GM21737 (cell line): Measurements from ENCODE around the gene CAMK2B.

Source experiments
- ATAC-seq: cut with Tn5 transposase; IDR thresholded peaks from one replicate; pipeline ENCODE4 v1.9.1; 2021; ENCODE audit warnings: mild to moderate bottlenecking, moderate library complexity; ENCODE audit not compliant: unreplicated experiment

CAMK2B gene

DNA sequence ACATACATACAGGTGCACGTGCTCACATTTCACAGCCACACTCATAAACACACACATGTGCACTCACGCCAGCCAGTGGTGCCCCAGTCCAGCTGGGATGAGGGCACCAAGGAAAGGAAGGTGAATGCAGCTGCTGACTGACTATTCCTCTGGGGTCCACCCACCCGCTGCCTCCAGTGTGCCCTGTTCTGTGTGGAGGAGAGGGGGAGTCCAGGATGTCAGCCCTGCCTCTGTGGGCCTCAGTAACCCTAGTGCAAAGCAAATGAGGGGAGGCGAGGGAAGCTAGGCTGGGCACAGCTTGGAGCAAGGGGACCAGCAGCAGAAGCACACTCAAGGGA is 67.0 kb downstream of the CAMK2B start:
- no peak for ATAC-seq

DNA sequence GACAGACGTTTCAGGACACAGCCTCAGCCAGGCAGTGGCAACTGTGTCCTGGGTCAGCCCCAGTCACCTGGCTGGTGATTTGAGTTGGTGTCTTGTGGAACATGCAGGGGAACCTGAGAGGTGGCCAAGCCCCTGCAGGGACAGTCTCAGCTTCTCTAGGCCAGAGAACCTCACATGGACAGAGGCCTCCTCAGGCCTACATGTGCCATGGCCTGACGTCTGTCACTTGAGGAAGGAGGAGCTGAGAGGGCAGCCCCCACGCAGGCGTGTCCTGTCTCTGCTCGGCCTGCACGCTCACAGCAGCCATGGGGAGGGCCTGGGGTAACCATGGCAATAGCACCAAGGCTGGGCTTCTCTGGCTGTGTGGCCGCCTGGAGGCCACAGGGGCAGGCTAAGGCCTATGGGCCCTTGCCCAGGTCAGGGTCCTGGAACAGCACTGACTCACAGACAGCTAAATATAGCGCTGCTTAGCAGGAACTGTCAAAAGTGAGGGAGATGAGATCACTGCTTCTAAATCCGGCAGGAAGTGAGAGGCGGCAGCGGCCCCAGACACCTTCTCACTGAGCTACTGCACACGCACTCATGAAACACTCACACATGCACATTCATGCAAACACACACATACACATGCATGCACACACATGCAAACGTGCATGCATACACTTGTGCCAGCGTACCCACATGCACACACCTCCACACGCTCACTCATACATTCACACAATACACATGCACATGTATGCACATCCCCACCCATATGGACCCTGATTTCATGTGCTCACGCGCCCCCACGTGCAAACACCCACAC is 67.6 kb downstream of the CAMK2B start:
- ATAC-seq = peak; percentile 84

DNA sequence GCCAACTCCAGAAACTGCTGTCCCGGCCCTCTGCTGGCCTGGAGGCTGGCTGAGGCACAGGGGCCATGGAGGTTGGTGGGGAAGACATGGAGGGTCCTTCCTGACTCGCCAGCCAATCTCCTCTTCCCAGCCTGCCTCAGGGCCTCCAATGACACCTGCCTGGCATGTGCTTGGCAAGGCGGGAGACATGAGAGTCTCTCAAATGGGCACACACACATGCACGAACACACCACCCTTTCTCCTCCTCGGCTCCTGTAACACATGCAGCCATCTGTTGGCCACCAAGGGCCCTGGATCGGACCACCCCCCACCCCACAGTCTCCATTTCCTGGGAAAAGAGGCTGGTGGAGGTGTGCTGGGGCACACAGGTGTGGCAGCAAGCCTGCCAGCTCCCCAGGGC is 68.2 kb downstream of the CAMK2B start:
- no peak for ATAC-seq

DNA sequence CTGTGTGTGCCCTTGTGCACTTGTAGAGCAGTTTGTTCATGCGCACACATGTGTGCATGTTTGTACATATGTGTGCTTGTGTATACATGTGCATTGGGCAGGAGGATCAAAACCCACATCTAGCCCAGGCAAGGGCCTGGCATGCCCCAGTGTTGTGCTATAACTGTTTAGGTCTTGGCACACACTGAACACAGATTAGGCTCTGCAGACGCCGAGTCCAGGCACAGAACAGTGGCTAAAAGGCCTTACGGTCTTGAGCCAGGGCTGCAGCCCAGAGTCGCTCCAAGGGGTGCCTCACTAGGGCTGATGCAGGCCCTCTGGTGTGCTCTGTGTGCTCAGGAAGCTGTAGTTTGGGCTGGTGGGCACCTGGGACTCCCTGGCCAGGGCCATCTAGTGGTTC is 68.9 kb downstream of the CAMK2B start:
- ATAC-seq = no peak

DNA sequence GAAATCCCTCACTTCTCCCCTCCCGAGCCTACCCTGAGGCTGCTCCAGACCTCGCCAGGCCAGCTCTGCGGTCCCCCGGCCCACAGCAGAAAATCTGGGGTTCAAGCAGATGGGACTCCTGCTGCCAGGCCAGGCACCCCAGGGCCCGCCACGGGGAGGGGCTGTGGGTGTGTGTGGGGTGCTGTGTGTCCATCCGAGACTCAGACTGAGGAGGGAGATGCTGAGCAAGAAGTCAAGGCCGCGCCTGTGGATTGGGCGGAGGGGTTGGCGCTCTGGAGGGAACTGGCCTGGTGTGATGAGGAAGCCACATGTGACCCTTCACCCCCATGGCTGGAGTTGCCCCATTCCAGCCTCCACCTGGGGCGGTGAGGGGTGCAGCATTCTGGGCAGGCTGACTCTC is 73.5 kb downstream of the CAMK2B start:
- no peak for ATAC-seq

DNA sequence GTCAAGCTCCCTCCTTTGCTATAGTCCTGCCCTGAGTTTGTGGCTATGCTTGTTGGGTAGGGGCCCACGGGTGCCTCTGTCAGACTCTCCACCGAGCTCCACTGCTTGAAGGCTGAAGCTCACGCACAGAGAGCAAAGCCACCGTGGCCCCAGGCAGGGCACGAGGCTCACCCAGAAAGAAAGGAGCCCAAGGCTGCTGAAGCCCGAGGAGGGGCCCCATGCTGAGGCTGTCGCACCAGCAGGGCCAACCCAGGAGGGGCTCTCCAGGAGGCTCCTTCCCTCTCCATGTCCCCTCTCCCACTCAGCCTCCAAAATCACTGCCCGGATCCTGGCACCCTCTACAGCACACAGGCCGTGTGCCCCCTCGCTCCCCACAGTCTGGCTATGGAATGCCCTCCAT is 74.1 kb downstream of the CAMK2B start:
- ATAC-seq = no peak

DNA sequence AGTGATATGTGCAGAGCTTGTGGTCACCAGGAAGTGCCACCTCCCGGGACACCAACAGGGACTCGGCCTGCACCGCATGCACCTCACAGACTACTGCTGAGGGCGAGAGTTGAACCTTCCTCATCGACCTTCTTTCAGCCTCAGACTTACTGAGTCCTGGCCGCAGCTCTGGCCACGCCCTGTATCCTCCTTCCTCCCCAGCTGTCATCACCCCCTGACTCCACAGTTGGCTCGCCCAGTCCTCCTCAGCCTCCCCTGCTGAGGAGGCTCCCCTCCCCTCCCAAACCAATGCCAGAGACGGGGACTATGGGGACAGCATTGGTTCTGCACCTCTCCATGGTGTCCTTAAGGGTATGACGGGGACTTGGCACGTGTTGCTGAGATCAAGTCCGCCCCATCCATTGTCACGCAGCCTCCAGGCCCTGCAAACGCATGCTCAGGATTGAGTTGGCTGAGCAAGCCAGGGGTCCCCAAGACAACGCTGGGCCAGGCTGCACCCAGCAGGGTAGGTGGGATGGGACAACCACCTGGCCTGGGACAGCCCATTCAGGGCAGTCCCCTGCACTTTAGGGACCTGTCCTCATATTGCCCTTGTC is 75.7 kb downstream of the CAMK2B start:
- ATAC-seq = no peak

DNA sequence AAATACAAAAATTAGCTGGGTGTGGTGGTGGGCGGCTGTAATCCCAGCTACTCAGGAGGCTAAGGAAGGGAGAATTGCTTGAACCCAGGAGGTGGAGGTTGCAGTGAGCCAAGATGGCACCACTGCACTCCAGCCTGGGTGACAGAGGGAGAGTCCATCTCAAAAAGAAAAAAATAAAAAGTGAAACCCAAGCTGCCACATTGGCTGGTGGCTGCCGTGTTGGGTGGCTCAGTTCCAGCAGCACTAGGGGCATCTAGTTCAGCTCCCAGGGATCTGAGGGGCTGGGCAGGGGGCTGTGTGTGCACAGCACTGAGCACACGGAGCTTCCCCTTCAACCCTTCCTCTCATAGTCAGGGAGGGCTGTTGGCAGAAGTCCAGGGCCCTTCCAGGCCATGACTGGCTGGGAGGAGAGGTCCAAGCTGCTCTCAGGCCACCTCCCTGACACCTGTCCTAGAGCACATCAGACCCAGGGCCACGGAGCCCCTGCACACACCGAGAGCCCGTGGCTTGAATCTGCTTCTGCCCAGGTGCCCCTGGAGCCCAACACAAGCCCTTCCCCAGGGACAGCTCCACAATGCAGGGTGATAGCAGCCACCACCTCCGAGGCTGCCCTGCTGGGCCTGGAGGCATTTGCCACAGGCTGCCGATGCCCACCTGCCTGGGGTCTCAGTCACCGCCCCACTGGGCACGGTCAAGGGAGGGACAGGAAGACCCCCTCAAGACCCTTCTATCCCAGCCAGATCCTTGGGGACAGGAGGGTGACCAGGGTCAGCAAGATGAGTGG is 77.3 kb downstream of the CAMK2B start:
- no peak for ATAC-seq

DNA sequence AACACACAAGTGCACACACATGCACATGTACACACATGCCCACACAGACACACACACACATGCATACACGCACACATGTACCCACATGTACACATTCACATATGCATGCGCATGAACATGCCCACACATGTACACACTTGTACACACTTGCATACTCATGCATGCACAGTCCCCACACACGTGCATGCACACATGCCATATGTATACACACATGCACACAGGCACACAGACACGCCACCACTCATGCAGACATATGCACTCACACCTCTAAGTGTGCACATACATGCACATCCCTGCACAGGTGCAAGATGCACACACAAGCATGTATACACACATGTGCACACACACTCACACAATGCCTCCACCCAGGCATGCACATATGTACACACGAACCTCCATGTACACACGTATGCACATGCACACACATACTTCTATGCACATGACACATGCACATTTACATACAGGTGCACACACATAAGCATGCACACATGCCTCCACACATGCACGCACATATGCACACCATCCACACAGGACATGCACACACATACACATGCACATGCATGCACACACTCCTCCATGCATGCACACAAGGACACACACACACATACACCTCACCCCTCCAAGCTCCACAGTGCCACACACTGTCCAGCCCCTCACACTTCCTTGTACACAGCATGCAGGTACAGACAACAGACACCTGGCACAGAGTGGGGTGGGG is 78.8 kb downstream of the CAMK2B start:
- ATAC-seq = no peak

DNA sequence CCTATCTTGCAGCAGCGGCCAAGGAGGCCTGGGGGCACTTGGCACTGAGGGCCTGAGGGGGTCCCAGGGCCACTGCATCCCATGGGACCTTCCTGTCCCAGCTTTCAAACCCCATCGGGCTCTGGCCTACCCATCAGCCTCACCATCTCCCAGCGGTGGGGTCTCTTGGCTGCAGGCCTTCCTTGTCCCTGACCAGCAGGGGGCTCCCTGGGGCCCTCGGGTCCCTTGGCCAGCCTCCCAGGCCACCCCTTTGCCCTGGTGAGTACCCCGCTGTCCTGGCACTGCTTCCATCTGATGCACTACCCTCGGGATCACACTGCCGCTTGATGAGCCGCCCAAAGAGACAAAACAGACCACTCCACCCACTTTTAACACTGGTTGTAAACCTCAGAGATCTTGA is 81.1 kb downstream of the CAMK2B start:
- ATAC-seq = no peak

DNA sequence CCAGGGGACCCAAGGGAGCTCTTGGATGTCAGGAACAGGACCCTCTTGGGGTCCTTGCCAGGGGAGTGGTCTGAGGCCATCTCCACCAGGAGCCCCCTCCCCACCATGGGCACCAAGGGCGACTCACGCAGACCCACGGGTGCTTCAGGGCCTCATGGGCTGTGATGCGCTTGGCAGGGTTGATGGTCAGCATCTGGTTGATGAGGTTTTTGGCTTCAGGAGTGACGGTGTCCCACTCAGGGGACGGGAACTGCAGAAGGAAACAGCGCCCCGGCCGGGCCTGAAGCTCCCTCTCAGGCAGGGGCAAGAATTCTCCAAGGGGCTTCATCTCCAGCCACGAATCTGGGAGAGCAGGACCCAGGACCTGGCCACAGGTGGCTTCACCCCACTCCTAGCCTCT is 83.3 kb downstream of the CAMK2B start:
- no peak for ATAC-seq

DNA sequence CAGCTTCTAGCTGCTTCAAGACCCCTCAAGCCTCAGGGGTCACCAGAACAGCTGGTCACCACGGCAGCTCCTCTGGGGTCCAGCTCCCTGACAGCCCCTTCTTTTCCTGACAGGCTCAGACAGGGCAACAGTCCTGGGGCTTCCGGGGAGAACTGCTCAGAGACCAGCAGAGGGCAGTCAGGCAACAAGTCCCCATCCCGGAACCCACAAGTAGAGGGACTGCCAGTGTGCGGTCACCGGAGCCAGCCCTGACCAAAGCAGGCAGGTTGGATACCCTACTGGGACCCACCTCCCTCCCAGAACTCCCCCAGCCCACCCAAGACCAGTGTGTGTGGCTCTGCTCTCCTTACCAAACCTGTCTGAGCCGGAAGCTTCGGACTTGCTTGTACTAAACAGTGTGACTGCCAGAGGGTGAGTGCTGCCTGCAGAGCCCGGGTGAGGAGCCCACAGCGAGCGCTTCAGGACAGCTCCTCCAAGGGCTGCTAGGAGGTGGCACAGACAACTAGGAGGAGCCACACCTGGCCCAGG is 84.3 kb downstream of the CAMK2B start:
- peak; percentile 67 for ATAC-seq

DNA sequence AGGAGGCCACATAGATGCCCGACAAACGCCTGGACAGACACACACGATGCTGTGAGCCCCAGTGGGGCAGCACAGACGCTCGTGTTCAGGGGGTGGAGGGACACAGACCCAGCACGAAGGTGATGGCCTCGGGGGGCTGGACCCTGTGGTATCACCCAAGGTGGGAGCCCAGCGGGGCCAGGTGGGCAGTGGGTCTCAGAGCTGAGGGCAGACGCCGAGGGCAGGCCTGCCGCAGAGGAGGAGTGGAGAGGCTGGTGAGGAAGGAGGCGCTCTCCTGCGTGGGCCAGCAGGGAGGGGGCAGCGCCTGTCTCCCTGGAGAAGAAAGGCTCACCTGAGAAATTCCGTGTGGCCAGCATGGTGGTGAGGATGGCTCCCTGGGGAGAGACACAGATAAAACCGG is 85.0 kb downstream of the CAMK2B start:
- ATAC-seq = no peak

DNA sequence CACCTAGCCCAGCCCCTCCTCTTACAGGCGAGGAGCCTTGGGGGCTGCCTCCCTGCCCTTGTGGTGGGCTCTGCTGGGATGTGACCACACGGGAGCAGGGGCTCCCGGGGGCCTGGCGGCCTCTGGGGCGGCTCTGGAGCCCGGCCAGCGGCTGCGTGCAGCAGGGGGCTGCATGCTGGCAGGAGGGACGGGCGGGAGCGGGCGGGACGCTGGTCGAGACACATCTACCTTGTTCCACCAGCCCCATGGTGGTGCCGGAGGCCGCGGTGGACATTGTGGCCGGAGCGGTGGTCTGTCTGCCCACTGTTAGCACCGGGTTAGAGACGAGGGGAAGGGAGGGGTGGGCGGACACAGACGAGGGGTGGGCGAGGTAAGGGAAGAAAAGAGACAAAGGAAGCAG is 86.0 kb downstream of the CAMK2B start:
- no peak for ATAC-seq

DNA sequence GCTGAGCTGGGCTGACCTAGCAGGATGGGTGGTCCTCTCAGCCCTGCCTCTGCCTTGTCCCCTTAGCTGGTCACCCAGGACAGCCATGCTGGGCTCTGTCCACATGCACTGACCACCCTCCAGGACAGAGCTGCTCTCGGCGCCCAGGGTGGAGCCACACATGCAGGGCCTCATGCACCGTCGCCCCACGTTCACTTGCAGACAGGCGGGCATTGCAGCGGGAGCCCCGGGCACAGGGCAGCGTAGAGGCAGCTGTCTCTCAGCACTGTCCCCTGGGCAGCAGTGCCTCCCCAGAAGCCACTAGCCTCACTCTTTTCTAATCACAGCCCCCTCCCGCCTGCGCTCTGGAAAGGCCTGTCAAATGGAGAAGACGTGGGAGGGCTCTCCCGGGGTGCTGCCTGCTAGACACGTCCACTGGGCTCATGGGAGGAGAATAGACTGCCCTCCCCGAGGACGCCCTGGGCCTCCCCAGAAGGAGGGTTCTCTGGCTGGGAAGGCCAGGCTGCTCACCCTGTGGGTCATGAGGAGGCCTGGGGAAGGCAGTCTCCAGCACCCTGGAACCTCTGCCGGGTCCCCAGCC is 87.2 kb downstream of the CAMK2B start:
- ATAC-seq = no peak

DNA sequence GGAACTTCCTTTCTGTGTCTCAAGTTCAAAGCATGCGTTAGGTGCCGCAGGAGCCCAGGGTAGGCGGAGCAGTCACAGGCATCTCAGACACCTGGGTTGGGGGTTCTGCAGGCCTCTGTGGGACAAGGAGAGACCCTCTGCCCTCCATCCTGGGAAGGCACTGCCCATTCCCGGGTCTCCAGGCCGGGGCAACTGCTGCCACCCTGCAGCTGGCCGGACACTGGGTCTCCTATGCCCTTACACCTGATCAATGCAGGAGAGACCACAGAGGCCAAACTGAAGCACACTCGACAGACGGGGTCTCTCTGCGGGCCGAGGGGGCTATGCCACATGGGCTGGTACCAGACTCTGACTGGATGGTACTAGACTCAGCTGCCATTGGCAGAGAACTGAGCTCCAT is 87.7 kb downstream of the CAMK2B start:
- ATAC-seq = no peak

DNA sequence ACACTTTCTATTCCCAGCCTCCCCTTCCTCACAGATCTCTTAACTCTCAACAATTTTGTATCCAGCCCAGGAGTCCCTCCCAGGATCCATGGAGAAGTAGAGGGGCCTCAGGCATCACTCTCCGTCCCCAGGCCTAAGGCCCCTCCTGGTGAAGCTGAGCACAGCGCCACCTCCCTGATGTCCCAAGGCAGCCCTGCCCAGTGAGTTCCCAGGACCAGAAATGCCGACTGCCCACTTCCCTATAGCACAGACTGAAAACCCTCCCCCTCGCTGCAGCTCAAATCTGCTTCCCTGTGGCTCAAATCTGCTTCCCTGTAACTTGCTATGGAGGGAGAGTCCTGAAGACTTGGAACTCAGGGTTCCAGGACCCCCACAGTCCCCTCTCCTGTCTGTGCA is 89.1 kb downstream of the CAMK2B start:
- ATAC-seq = no peak

DNA sequence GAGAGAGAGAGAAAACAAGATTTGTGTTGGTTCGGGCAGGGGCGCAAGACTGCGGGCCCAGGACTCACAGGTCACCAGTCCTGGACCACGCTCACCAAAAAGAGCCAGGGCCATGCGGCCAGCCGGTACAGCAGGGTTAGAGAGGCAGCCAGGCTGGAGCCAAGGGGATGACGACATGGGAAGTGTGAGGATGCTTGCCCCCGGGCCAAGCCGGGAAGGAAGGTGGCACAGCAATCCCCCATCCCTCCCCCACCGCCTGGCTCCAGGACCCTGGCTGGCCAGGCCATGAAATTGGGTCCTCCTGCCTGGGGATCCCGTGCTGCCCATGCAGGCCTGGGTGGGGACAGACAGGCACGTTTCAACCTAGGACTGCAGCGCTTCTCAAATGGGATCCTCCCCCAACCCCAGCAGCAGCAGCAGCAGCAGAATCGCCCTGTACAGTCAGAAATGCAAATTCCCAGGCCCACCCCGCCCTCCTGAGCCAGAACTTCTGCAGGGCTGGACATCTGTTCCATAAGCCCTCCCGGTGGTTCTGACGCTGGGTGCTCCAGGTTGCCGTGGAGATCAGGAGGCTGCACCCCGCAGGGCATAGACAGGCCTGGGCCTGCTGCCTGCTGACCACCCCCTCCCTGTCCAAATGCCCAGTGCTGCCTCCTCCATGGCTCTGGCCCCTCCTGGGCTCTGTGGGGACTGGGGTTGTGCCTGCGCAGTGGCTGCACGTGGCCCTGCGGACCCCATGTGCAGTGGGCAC is 89.6 kb downstream of the CAMK2B start:
- ATAC-seq = no peak

DNA sequence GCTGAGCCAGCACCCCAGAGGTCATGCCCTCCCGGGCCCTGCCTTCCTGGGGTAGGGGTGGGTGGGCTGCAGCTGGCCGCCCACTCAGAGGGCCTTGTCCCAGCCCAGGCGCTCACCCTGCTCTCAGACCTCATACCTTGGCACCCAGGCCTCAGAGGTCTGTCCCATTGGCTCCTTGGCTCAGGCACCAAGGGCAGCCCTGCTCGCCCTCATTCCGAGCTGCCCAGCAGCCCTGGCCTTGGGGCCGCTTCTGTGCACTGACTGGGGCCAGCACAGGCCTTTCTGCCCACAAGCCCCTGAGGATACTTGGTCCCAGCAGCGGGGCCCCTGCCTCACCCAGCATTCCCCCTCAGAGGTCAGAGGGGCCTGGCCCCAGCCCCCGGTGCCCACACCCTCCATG is 90.3 kb downstream of the CAMK2B start:
- ATAC-seq = no peak
